HEK293T (cell line): ENCODE measurements around the gene SOX6.

Experiments used
- CTCF ChIA-PET: fragments of 350-600 bp; formaldehyde crosslinking; extraction: SDS; loops from one replicate; lab custom pipeline; 2021; ENCODE audit warnings: antibody characterized with exemption, inconsistent platforms; lab: Yijun Ruan, JAX
- POLR2A ChIA-PET: fragments of 350-600 bp; formaldehyde crosslinking; extraction: SDS; loops from one replicate; lab custom pipeline; 2020; ENCODE audit warnings: antibody characterized with exemption, inconsistent platforms; lab: Yijun Ruan, JAX
- DNase-seq: peaks from one replicate; pipeline ENCODE4 v3.0.0; 2012; ENCODE audit warnings: mixed read lengths; ENCODE audit errors: extremely low spot score
- ARNT ChIP-seq: fragments of 450-650 bp; IDR thresholded peaks from 2 replicates; pipeline ENCODE4 v1.6.1; 2017; ENCODE audit warnings: mild to moderate bottlenecking
- BHLHE40 ChIP-seq: fragments of 450-650 bp; IDR thresholded peaks from 2 replicates; pipeline ENCODE4 v1.6.1; 2016; ENCODE audit warnings: mild to moderate bottlenecking, moderate library complexity, borderline replicate concordance
- CTBP1 ChIP-seq: fragments of 450-650 bp; IDR thresholded peaks from 2 replicates; pipeline ENCODE4 v1.6.1; 2016; ENCODE audit warnings: borderline replicate concordance
- ELF4 ChIP-seq: fragments of 450-650 bp; IDR thresholded peaks from 2 replicates; pipeline ENCODE4 v1.6.1; 2017; ENCODE audit warnings: antibody characterized with exemption
- FOXA1 ChIP-seq: fragments of 450-650 bp; IDR thresholded peaks from 2 replicates; pipeline ENCODE4 v1.6.1; 2016; ENCODE audit warnings: mild to moderate bottlenecking
- FOXK2 ChIP-seq: fragments of 450-650 bp; IDR thresholded peaks from 2 replicates; pipeline ENCODE4 v1.6.1; 2016; ENCODE audit warnings: mild to moderate bottlenecking
- FOXM1 ChIP-seq: fragments of 450-650 bp; IDR thresholded peaks from 2 replicates; pipeline ENCODE4 v1.6.1; 2017; ENCODE audit warnings: mild to moderate bottlenecking, borderline replicate concordance
- HDGF ChIP-seq: fragments of 450-650 bp; IDR thresholded peaks from 2 replicates; pipeline ENCODE4 v1.6.1; 2017; ENCODE audit warnings: antibody characterized with exemption, borderline replicate concordance
- L3MBTL2 ChIP-seq: fragments of 450-650 bp; conservative IDR thresholded peaks from 2 replicates; pipeline ENCODE4 v1.6.1; 2016; ENCODE audit warnings: mild to moderate bottlenecking
- LEF1 ChIP-seq: fragments of 450-650 bp; IDR thresholded peaks from 2 replicates; pipeline ENCODE4 v1.6.1; 2017; ENCODE audit warnings: mild to moderate bottlenecking, borderline replicate concordance
- NFRKB ChIP-seq: fragments of 450-650 bp; IDR thresholded peaks from 2 replicates; pipeline ENCODE4 v1.6.1; 2016; ENCODE audit warnings: mild to moderate bottlenecking, moderate library complexity
- PKNOX1 ChIP-seq: fragments of 450-650 bp; IDR thresholded peaks from 2 replicates; pipeline ENCODE4 v1.6.1; 2016
- SP1 ChIP-seq: fragments of 450-650 bp; IDR thresholded peaks from 2 replicates; pipeline ENCODE4 v1.6.1; 2017
- SUZ12 ChIP-seq: fragments of 450-650 bp; IDR thresholded peaks from 2 replicates; pipeline ENCODE4 v1.6.1; 2016; ENCODE audit warnings: mild to moderate bottlenecking
- TARDBP ChIP-seq: fragments of 450-650 bp; IDR thresholded peaks from 2 replicates; pipeline ENCODE4 v1.6.1; 2016
- ZNF384 ChIP-seq: fragments of 450-650 bp; IDR thresholded peaks from 2 replicates; pipeline ENCODE4 v1.6.1; 2016

Gene SOX6

GRCh38 chr11:16158426-16158994 lies 197.8 kb downstream of the SOX6 start:
- POLR2A ChIA-PET, result no interaction called here
- CTCF ChIA-PET, result no interaction called here
- no peak for DNase-seq
- TF ChIP-seq FOXA1 (no peak), PKNOX1 (no peak), ELF4 (no peak), LEF1 (no peak), L3MBTL2 (no peak), NFRKB (no peak), SUZ12 (no peak), CTBP1 (no peak)

GRCh38 chr11:16157327-16157726 lies 199.0 kb downstream of the SOX6 start:
- ChIA-PET CTCF (no interaction called here), POLR2A (no interaction called here)
- TF ChIP-seq ARNT, result no peak
- no peak for TF ChIP-seq FOXM1
- TF ChIP-seq BHLHE40, result no peak
- no peak for TF ChIP-seq FOXA1
- TF ChIP-seq TARDBP, result no peak
- TF ChIP-seq PKNOX1, result no peak
- no peak for DNase-seq

- ChIA-PET CTCF (no interaction called here), POLR2A (no interaction called here)
- no peak for TF ChIP-seq ARNT
- TF ChIP-seq HDGF, result no peak
- TF ChIP-seq FOXK2, result no peak
- no peak for DNase-seq
These were observed 200.9 kb downstream of the SOX6 start for GRCh38 chr11:16155448-16155847.

GRCh38 chr11:16154715-16155396 lies 201.5 kb downstream of the SOX6 start:
- POLR2A ChIA-PET, result no interaction called here
- CTCF ChIA-PET, result no interaction called here
- no peak for DNase-seq
- no peak for TF ChIP-seq SP1
- TF ChIP-seq BHLHE40, result no peak
- TF ChIP-seq PKNOX1, result no peak
- no peak for TF ChIP-seq FOXM1
- TF ChIP-seq FOXK2, result no peak
- no peak for TF ChIP-seq HDGF
- TF ChIP-seq SUZ12, result no peak
- no peak for TF ChIP-seq TARDBP
- no peak for TF ChIP-seq ARNT
- TF ChIP-seq CTBP1, result no peak
- TF ChIP-seq ZNF384, result no peak
- TF ChIP-seq LEF1, result no peak
- TF ChIP-seq ELF4, result no peak
- no peak for TF ChIP-seq L3MBTL2
- TF ChIP-seq NFRKB, result no peak
- no peak for TF ChIP-seq FOXA1

DNA sequence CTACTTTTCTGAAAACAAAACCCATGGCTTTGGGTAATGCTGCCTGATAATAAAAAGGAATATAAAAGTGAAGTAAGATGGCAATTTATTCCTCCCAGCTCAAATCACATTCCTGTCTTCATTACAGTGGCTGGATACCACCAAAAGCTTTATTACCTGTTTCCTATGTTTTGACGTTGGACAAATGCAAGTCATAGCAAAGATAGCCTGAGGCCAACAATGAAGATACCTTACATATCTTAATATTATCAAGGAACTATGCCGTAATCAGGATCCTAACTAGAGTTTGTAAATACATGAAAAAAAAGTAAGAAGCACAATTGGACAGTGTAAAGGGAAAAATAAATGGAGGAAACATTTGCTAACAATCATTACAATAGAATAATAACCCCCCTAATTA lies 202.4 kb downstream of the SOX6 start:
- CTCF ChIA-PET, result no interaction called here
- POLR2A ChIA-PET, result no interaction called here
- no peak for TF ChIP-seq NFRKB
- no peak for TF ChIP-seq FOXM1
- no peak for TF ChIP-seq CTBP1
- TF ChIP-seq SP1, result no peak
- no peak for TF ChIP-seq ELF4
- TF ChIP-seq ARNT, result no peak
- TF ChIP-seq ZNF384, result no peak
- TF ChIP-seq FOXK2, result no peak
- TF ChIP-seq LEF1, result no peak
- no peak for TF ChIP-seq L3MBTL2
- no peak for DNase-seq

GRCh38 chr11:16151138-16151537 lies 205.2 kb downstream of the SOX6 start:
- ChIA-PET POLR2A (no interaction called here), CTCF (no interaction called here)
- TF ChIP-seq SUZ12 (no peak), L3MBTL2 (no peak), ZNF384 (no peak), BHLHE40 (no peak), FOXM1 (no peak), ELF4 (no peak), CTBP1 (no peak), PKNOX1 (no peak), TARDBP (no peak), FOXA1 (no peak), SP1 (no peak), HDGF (no peak), LEF1 (no peak), ARNT (no peak), FOXK2 (no peak), NFRKB (no peak)
- no peak for DNase-seq
